PFSK-1 (cell line): ENCODE results near the gene DPP3.

Source experiments
- FOXP2 ChIP-seq: optimal IDR thresholded peaks from 2 replicates; pipeline ENCODE3; 2011; ENCODE audit warnings: borderline replicate concordance, control low read depth, inconsistent platforms; ENCODE audit not compliant: insufficient read depth; ENCODE audit errors: extremely low read length, extremely low read depth
- POLR2AphosphoS5 ChIP-seq: IDR thresholded peaks from 2 replicates; pipeline ENCODE4 v1.6.1; 2012; ENCODE audit warnings: low read depth, mild to moderate bottlenecking, control low read depth, low read length, moderate library complexity
- SIN3A ChIP-seq: IDR thresholded peaks from 2 replicates; pipeline ENCODE4 v1.6.1; 2012; ENCODE audit warnings: mild to moderate bottlenecking, low read length, moderate library complexity, borderline replicate concordance; ENCODE audit not compliant: insufficient read depth
- TAF1 ChIP-seq: IDR thresholded peaks from 2 replicates; pipeline ENCODE4 v1.6.1; 2012; ENCODE audit warnings: low read length, control low read depth, borderline replicate concordance; ENCODE audit not compliant: insufficient read depth
- TF ChIP-seq, protein P1 (sequence below), 2 experiments: IDR thresholded peaks; 2 replicates each; pipeline versions ENCODE4 v1.6.1 to v1.8.0; 2011 to 2012; ENCODE audit warnings: low read depth in 2 of 2, low read length in 2 of 2, control low read depth in 1 of 2, inconsistent platforms in 1 of 2, mild to moderate bottlenecking in 1 of 2, moderate library complexity in 1 of 2; ENCODE audit not compliant: insufficient read depth in 1 of 2

DPP3 gene

DNA sequence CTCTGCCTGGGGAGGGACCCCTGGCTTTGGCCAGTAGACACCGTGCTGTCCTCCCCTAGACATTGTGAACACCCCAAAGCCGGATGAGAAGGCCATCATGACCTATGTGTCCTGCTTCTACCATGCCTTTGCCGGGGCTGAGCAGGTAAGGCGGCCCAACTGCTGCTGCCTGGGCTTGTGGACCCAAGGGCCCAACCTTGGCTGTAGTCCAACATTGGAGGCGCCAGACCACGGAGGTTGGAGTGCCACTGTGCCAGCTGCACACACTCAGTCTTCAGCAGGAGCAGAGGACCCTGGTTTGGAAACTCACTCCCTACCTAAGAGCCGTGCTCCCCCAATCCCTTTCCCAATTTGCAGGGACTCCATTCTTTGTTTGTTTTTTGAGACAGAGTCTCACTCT is 75.9 kb downstream of the DPP3 start:
- TF ChIP-seq, protein P1, sequence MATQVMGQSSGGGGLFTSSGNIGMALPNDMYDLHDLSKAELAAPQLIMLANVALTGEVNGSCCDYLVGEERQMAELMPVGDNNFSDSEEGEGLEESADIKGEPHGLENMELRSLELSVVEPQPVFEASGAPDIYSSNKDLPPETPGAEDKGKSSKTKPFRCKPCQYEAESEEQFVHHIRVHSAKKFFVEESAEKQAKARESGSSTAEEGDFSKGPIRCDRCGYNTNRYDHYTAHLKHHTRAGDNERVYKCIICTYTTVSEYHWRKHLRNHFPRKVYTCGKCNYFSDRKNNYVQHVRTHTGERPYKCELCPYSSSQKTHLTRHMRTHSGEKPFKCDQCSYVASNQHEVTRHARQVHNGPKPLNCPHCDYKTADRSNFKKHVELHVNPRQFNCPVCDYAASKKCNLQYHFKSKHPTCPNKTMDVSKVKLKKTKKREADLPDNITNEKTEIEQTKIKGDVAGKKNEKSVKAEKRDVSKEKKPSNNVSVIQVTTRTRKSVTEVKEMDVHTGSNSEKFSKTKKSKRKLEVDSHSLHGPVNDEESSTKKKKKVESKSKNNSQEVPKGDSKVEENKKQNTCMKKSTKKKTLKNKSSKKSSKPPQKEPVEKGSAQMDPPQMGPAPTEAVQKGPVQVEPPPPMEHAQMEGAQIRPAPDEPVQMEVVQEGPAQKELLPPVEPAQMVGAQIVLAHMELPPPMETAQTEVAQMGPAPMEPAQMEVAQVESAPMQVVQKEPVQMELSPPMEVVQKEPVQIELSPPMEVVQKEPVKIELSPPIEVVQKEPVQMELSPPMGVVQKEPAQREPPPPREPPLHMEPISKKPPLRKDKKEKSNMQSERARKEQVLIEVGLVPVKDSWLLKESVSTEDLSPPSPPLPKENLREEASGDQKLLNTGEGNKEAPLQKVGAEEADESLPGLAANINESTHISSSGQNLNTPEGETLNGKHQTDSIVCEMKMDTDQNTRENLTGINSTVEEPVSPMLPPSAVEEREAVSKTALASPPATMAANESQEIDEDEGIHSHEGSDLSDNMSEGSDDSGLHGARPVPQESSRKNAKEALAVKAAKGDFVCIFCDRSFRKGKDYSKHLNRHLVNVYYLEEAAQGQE (IDR thresholded peaks at IDR 0.05; ENCODE audit: insufficient read depth in 1 of 2, low read depth in 2 of 2, low read length in 2 of 2): no peak
- TF ChIP-seq SIN3A (no peak), FOXP2 (no peak), POLR2AphosphoS5 (no peak), TAF1 (no peak)

- TF ChIP-seq, protein P1 (IDR thresholded peaks at IDR 0.05; ENCODE audit: insufficient read depth in 1 of 2, low read depth in 2 of 2, low read length in 2 of 2): no peak
- no peak for TF ChIP-seq TAF1
- no peak for TF ChIP-seq SIN3A
- no peak for TF ChIP-seq POLR2AphosphoS5
- no peak for TF ChIP-seq FOXP2
These were observed 77.6 kb downstream of the DPP3 start for GRCh38 chr11:66557733-66558326.
